ENCODE measurements around the gene CDKAL1. TPM values are rescaled to one million over a fixed set of nuclear protein-coding genes. Genes with fewer than 3 reads are reported as not detected.

Gene CDKAL1
- total RNA-seq, 1 experiment from 2014 or later, result 24.4 TPM

GRCh38 chr6:20778459-20778858 is 244.2 kb downstream of the CDKAL1 start:
- H3K36me3 ChIP-seq (replicated peaks; ENCODE audit: control insufficient read depth, insufficient read depth, low read length), result no peaks in the 10 kb centered on the region
- DNase-seq, result no peak
- no peaks in the 10 kb centered on the region for H3K27me3 ChIP-seq (ENCODE audit: control insufficient read depth, insufficient read depth, low read length)
- H3K4me3 ChIP-seq (ENCODE audit: insufficient read depth, low read depth, low read length), result no peak overlapping the region

GRCh38 chr6:20778912-20779311 is 244.7 kb downstream of the CDKAL1 start:
- DNase-seq, result no peak
- H3K4me3 ChIP-seq (ENCODE audit: insufficient read depth, low read depth, low read length), result no peak overlapping the region
- no peaks in the 10 kb centered on the region for H3K36me3 ChIP-seq (replicated peaks; ENCODE audit: control insufficient read depth, insufficient read depth, low read length)
- H3K27me3 ChIP-seq (ENCODE audit: control insufficient read depth, insufficient read depth, low read length), result no peaks in the 10 kb centered on the region

- no peaks in the 10 kb centered on the region for H3K36me3 ChIP-seq (replicated peaks; ENCODE audit: control insufficient read depth, insufficient read depth, low read length)
- H3K27me3 ChIP-seq (ENCODE audit: control insufficient read depth, insufficient read depth, low read length), result no peaks in the 10 kb centered on the region
- no peak overlapping the region for H3K4me3 ChIP-seq (ENCODE audit: insufficient read depth, low read depth, low read length)
- no peak for DNase-seq
Measured at GRCh38 chr6:20789162-20789561, 254.9 kb downstream of the CDKAL1 start.

- Histone ChIP-seq H3K27me3 (ENCODE audit: control insufficient read depth, insufficient read depth, low read length) (no peaks in the 10 kb centered on the region), H3K4me3 (ENCODE audit: insufficient read depth, low read depth, low read length) (no peak overlapping the region), H3K36me3 (replicated peaks; ENCODE audit: control insufficient read depth, insufficient read depth, low read length) (no peaks in the 10 kb centered on the region)
- DNase-seq, result no peak
Measured at GRCh38 chr6:20790032-20790791, 256.0 kb downstream of the CDKAL1 start.

- Histone ChIP-seq H3K4me3 (ENCODE audit: insufficient read depth, low read depth, low read length) (no peak overlapping the region), H3K36me3 (replicated peaks; ENCODE audit: control insufficient read depth, insufficient read depth, low read length) (no peaks in the 10 kb centered on the region), H3K27me3 (ENCODE audit: control insufficient read depth, insufficient read depth, low read length) (no peaks in the 10 kb centered on the region)
- no peak for DNase-seq
Measured at GRCh38 chr6:20791074-20791473, 256.8 kb downstream of the CDKAL1 start.

GRCh38 chr6:20791944-20792343 is 257.7 kb downstream of the CDKAL1 start:
- Histone ChIP-seq H3K4me3 (ENCODE audit: insufficient read depth, low read depth, low read length) (no peak overlapping the region), H3K36me3 (replicated peaks; ENCODE audit: control insufficient read depth, insufficient read depth, low read length) (no peaks in the 10 kb centered on the region), H3K27me3 (ENCODE audit: control insufficient read depth, insufficient read depth, low read length) (no peaks in the 10 kb centered on the region)
- DNase-seq, result no peak

GRCh38 chr6:20793174-20793573 is 258.9 kb downstream of the CDKAL1 start:
- DNase-seq, result no peak
- Histone ChIP-seq H3K27me3 (ENCODE audit: control insufficient read depth, insufficient read depth, low read length) (no peaks in the 10 kb centered on the region), H3K36me3 (replicated peaks; ENCODE audit: control insufficient read depth, insufficient read depth, low read length) (no peaks in the 10 kb centered on the region), H3K4me3 (ENCODE audit: insufficient read depth, low read depth, low read length) (no peak overlapping the region)

- Histone ChIP-seq H3K27me3 (ENCODE audit: control insufficient read depth, insufficient read depth, low read length) (no peaks in the 10 kb centered on the region), H3K36me3 (replicated peaks; ENCODE audit: control insufficient read depth, insufficient read depth, low read length) (no peaks in the 10 kb centered on the region), H3K4me3 (ENCODE audit: insufficient read depth, low read depth, low read length) (no peak overlapping the region)
- no peak for DNase-seq
Measured at GRCh38 chr6:20797597-20797996, 263.3 kb downstream of the CDKAL1 start.

GRCh38 chr6:20800229-20800628 is 266.0 kb downstream of the CDKAL1 start:
- no peaks in the 10 kb centered on the region for H3K27me3 ChIP-seq (ENCODE audit: control insufficient read depth, insufficient read depth, low read length)
- DNase-seq, result no peak
- no peak overlapping the region for H3K4me3 ChIP-seq (ENCODE audit: insufficient read depth, low read depth, low read length)
- H3K36me3 ChIP-seq (replicated peaks; ENCODE audit: control insufficient read depth, insufficient read depth, low read length), result no peaks in the 10 kb centered on the region

- no peaks in the 10 kb centered on the region for H3K36me3 ChIP-seq (replicated peaks; ENCODE audit: control insufficient read depth, insufficient read depth, low read length)
- no peaks in the 10 kb centered on the region for H3K27me3 ChIP-seq (ENCODE audit: control insufficient read depth, insufficient read depth, low read length)
- no peak for DNase-seq
- no peak overlapping the region for H3K4me3 ChIP-seq (ENCODE audit: insufficient read depth, low read depth, low read length)
Measured at GRCh38 chr6:20800653-20801052, 266.4 kb downstream of the CDKAL1 start.

- Histone ChIP-seq H3K27me3 (ENCODE audit: control insufficient read depth, insufficient read depth, low read length) (no peaks in the 10 kb centered on the region), H3K36me3 (replicated peaks; ENCODE audit: control insufficient read depth, insufficient read depth, low read length) (no peaks in the 10 kb centered on the region), H3K4me3 (ENCODE audit: insufficient read depth, low read depth, low read length) (no peak overlapping the region)
- DNase-seq, result no peak
Measured at GRCh38 chr6:20801595-20801994, 267.3 kb downstream of the CDKAL1 start.

- Histone ChIP-seq H3K36me3 (replicated peaks; ENCODE audit: control insufficient read depth, insufficient read depth, low read length) (no peaks in the 10 kb centered on the region), H3K4me3 (ENCODE audit: insufficient read depth, low read depth, low read length) (no peak overlapping the region), H3K27me3 (ENCODE audit: control insufficient read depth, insufficient read depth, low read length) (no peaks in the 10 kb centered on the region)
- DNase-seq, result no peak
Measured at GRCh38 chr6:20802596-20802995, 268.3 kb downstream of the CDKAL1 start.

GRCh38 chr6:20805021-20805420 is 270.8 kb downstream of the CDKAL1 start:
- no peak overlapping the region for H3K4me3 ChIP-seq (ENCODE audit: insufficient read depth, low read depth, low read length)
- no peak for DNase-seq
- no peaks in the 10 kb centered on the region for H3K36me3 ChIP-seq (replicated peaks; ENCODE audit: control insufficient read depth, insufficient read depth, low read length)
- no peaks in the 10 kb centered on the region for H3K27me3 ChIP-seq (ENCODE audit: control insufficient read depth, insufficient read depth, low read length)

- no peaks in the 10 kb centered on the region for H3K36me3 ChIP-seq (replicated peaks; ENCODE audit: control insufficient read depth, insufficient read depth, low read length)
- H3K27me3 ChIP-seq (ENCODE audit: control insufficient read depth, insufficient read depth, low read length), result no peaks in the 10 kb centered on the region
- DNase-seq, result no peak
- H3K4me3 ChIP-seq (ENCODE audit: insufficient read depth, low read depth, low read length), result no peak overlapping the region
Measured at GRCh38 chr6:20806669-20807068, 272.4 kb downstream of the CDKAL1 start.

GRCh38 chr6:20808439-20808838 is 274.2 kb downstream of the CDKAL1 start:
- H3K27me3 ChIP-seq (ENCODE audit: control insufficient read depth, insufficient read depth, low read length), result no peaks in the 10 kb centered on the region
- no peak overlapping the region for H3K4me3 ChIP-seq (ENCODE audit: insufficient read depth, low read depth, low read length)
- no peak for DNase-seq
- H3K36me3 ChIP-seq (replicated peaks; ENCODE audit: control insufficient read depth, insufficient read depth, low read length), result no peaks in the 10 kb centered on the region

- Histone ChIP-seq H3K36me3 (replicated peaks; ENCODE audit: control insufficient read depth, insufficient read depth, low read length) (no peaks in the 10 kb centered on the region), H3K27me3 (ENCODE audit: control insufficient read depth, insufficient read depth, low read length) (no peaks in the 10 kb centered on the region), H3K4me3 (ENCODE audit: insufficient read depth, low read depth, low read length) (no peak overlapping the region)
- no peak for DNase-seq
Measured at GRCh38 chr6:20808924-20809323, 274.7 kb downstream of the CDKAL1 start.

All from H7 (cell line).